NCI-H1048 (cell line): ENCODE measurements around the gene CCDC117.

Experiments
- DNase-seq: peaks from one replicate; lab custom pipeline; 2025; lab: John Stamatoyannopoulos, UW

The CCDC117 gene

GRCh38 chr22:28830441-28830840 lies 57.9 kb downstream of the CCDC117 start:
- no peak for DNase-seq

- DNase-seq: no peak
Measured at GRCh38 chr22:28831140-28832072, 58.9 kb downstream of the CCDC117 start.

- no peak for DNase-seq
Measured at GRCh38 chr22:28832731-28833130, 60.2 kb downstream of the CCDC117 start.

DNA sequence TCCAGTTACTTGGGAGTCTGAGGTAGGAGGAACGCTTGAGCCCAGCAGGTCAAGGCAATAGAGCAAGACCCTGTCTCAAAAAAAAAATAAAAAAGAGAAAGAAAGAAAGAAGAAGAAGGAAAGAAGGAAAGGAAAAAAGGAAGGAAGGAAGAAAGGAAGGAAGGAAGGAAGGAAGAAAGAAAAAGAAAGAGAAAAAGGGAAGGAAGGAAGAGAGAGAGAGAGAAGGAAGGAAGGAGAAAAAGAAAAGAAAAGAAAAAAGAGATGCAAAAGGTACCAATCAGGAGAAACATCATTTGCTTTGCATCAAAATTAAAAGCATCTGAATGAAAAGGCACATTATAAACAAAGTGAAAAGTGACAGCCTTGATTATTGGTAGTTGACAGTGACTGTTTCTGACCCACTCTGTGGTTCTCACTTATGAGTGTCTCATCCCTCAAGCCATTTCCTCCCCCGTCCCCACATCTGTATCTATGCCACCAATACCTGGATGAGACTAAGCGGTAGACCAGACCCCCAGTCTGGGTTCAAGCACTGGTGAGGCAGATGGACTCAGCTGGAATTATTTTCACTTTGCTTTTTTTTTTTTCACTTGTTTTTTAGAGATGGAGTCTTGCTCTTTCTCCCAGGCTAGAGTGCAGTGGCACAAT lies 60.9 kb downstream of the CCDC117 start:
- DNase-seq: no peak

- DNase-seq: no peak
Measured at GRCh38 chr22:28835630-28836189, 63.2 kb downstream of the CCDC117 start.

GRCh38 chr22:28837640-28838039 lies 65.1 kb downstream of the CCDC117 start:
- DNase-seq: no peak
